ENCODE measurements around the gene TSHZ2.

The TSHZ2 gene, protein sequence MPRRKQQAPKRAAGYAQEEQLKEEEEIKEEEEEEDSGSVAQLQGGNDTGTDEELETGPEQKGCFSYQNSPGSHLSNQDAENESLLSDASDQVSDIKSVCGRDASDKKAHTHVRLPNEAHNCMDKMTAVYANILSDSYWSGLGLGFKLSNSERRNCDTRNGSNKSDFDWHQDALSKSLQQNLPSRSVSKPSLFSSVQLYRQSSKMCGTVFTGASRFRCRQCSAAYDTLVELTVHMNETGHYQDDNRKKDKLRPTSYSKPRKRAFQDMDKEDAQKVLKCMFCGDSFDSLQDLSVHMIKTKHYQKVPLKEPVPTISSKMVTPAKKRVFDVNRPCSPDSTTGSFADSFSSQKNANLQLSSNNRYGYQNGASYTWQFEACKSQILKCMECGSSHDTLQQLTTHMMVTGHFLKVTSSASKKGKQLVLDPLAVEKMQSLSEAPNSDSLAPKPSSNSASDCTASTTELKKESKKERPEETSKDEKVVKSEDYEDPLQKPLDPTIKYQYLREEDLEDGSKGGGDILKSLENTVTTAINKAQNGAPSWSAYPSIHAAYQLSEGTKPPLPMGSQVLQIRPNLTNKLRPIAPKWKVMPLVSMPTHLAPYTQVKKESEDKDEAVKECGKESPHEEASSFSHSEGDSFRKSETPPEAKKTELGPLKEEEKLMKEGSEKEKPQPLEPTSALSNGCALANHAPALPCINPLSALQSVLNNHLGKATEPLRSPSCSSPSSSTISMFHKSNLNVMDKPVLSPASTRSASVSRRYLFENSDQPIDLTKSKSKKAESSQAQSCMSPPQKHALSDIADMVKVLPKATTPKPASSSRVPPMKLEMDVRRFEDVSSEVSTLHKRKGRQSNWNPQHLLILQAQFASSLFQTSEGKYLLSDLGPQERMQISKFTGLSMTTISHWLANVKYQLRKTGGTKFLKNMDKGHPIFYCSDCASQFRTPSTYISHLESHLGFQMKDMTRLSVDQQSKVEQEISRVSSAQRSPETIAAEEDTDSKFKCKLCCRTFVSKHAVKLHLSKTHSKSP (N-terminal part only)

GRCh38 chr20:52972190-52972937, at the start of gene TSHZ2:
TSS of gene TSHZ2 (plus strand) at chr20:52972358. CDS start at chr20:52973294, 936 bp downstream.
- DNase-seq, result no peak

DNA sequence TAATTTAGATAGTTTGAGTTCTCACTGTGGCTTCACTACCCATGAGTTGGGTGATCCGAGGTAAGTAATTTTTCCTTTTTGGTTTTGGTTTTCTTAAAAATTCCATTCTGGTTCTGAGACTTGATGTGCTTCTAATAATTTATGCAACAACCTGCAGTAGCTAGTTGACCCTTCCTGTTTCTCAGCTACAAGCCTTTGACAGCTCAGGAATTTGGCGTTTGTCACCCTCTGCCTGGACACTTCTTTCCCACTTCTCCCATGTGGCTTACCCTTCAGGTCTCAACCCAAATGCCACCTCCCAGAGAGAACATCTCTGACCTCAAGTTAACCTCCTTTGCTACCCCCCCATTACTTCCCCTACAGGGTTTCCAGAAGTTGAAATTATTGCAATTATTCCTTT, 49.7 kb upstream of the TSHZ2 start:
- no peak for DNase-seq

DNA sequence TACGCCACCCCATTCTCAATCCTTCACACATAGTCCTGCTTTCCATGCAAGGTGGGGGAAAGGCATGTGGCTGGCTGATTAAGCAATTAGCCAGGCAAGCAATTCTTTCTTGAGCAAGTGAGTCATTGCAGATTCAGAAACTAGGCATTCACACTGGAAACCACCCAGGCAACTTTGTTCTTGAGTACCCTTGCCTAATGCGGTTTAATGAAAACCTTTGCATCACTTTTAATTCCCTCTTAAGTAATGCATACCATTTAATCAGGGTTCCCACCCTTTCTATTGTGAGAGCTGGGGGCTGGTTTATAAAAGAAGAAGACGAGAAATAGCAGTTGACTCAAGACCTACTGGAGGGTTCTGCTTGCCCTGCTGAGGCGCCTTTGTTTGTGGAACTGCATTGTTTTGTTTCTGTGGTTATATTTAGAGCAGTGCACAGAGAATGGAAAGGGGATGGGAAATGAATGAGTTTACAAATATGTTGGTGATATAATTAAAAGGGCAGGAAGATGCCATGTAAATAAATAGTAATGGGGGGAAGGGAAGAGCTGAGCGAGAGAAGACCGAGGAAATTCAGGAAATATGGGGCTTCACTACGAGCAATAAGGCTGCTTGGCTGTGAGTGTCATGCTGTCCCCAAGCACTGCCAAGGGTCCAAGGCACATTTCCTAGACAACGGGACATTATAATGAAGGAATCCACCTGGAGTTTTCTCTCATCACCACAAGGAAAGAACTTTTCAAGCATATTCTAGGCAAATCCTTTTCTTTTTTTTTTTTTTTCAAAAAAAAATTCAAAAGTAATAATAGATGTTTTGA, 48.8 kb upstream of the TSHZ2 start:
- no peak for DNase-seq

- DNase-seq, result no peak
Observed at GRCh38 chr20:52924411-52925271, 47.5 kb upstream of the TSHZ2 start.

- no peak for DNase-seq
Observed at GRCh38 chr20:52926505-52926904, 45.7 kb upstream of the TSHZ2 start.

- DNase-seq, result no peak
Observed at GRCh38 chr20:52933867-52934266, 38.3 kb upstream of the TSHZ2 start.

- DNase-seq, result no peak
Observed at GRCh38 chr20:52936351-52937340, 35.5 kb upstream of the TSHZ2 start.

DNA sequence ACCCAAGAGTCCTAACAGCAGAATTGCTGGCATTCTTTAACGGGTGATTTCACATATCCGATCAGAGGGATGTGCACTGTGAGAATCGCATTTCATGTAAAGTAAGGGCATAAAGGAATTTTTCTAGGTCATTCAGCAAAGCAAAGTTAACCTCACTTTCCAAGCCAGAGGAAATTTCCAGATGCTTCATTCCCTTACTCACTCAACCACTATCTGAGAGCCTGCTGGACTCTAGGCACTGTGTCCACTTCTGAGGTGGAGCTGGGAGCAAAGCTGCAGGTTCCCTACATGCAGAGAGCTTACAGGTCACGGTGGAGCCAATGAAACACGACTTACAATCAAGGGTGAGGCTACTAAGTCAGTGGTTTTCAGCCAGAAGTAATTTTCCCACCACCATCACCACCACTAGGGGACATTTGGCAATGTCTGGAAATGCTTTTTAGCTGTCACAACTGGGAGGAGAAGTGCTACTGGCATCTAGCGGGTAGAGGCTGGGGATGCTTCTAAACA, 34.5 kb upstream of the TSHZ2 start:
- DNase-seq, result no peak

GRCh38 chr20:52939141-52939540, 33.0 kb upstream of the TSHZ2 start:
- no peak for DNase-seq

DNA sequence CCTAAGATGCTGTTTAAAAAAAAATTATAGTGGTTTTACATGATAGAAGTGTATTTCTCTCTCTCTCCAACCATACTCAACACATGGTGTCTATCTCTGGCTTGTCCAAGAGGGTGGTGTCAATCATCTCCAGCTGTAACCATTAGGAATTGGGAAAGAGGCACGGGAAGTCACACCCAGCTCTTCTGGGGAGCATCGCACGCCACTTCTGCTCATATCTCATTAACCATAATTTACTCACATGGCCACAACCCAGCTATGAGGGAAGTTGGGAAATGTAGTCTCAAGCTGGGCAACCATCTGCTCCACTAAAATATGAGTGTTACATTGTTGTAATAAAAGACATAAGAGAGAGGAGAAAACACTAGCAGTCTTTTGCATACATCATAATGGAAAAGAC, 30.4 kb upstream of the TSHZ2 start:
- no peak for DNase-seq

- no peak for DNase-seq
Observed at GRCh38 chr20:52943185-52943841, 28.8 kb upstream of the TSHZ2 start.

DNA sequence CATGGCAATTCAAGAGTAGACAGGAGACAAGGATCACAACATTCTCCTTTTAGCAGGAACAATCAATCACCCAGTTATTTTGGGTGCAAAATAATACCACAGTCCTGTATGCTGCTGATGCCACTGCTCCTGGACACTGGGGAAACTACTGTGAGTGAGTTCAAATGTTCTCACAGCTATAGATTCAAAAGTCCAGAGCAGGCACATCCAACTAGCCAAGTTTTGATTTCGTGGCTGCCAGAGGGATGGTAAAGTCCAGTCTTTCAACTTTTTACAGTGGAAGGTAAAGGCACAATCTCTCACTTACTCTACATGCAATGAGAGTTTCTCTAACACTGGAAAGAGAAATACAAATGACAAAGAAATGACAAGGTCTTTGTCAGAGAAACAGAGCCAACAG, 26.9 kb upstream of the TSHZ2 start:
- DNase-seq, result no peak

- no peak for DNase-seq
Observed at GRCh38 chr20:52945862-52946522, 26.2 kb upstream of the TSHZ2 start.

DNA sequence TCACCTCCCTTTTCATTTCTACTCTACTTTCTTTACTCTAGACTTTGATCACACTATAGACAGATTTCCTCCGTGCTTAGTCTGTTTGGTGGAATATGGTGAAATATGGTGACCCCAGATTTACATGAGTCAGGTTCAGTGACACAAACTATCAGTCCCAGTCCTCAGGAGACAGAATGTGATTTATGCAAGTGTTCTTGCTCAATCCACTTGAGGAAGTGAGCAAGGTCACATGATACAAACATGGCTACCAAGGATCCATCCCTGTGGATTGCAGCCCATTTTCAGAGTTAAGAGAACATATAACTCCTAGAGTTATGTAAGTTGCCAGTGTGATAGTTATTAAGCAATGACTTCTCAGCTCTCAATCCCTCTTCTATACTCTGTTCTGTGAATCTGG, 23.7 kb upstream of the TSHZ2 start:
- DNase-seq, result no peak

- DNase-seq, result no peak
Observed at GRCh38 chr20:52953020-52953419, 19.1 kb upstream of the TSHZ2 start.

GRCh38 chr20:52954849-52955248, 17.3 kb upstream of the TSHZ2 start:
- no peak for DNase-seq

GRCh38 chr20:52958211-52958610, 13.9 kb upstream of the TSHZ2 start:
- no peak for DNase-seq

GRCh38 chr20:52959125-52959524, 13.0 kb upstream of the TSHZ2 start:
- no peak for DNase-seq
